ENCODE results near the gene GATD1. TPM values are rescaled to one million over a fixed set of nuclear protein-coding genes. Genes with fewer than 3 reads are reported as not detected.

GATD1 gene
- total RNA-seq, 2 donors from 2014 or later = 14.0 to 28.7 TPM

- ATAC-seq (no peak), DNase-seq (no peak)
- WGBS, 2 donors = 87 to 89% methylated on average over 5 to 20 of the region's 22 CpGs
- TF ChIP-seq, protein P1, sequence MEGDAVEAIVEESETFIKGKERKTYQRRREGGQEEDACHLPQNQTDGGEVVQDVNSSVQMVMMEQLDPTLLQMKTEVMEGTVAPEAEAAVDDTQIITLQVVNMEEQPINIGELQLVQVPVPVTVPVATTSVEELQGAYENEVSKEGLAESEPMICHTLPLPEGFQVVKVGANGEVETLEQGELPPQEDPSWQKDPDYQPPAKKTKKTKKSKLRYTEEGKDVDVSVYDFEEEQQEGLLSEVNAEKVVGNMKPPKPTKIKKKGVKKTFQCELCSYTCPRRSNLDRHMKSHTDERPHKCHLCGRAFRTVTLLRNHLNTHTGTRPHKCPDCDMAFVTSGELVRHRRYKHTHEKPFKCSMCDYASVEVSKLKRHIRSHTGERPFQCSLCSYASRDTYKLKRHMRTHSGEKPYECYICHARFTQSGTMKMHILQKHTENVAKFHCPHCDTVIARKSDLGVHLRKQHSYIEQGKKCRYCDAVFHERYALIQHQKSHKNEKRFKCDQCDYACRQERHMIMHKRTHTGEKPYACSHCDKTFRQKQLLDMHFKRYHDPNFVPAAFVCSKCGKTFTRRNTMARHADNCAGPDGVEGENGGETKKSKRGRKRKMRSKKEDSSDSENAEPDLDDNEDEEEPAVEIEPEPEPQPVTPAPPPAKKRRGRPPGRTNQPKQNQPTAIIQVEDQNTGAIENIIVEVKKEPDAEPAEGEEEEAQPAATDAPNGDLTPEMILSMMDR (IDR thresholded peaks at IDR 0.05) = no peak
- no peak for TF ChIP-seq POLR2A (IDR thresholded peaks at IDR 0.05)
- no peak overlapping the region for H3K4me3 ChIP-seq
- H3K27ac ChIP-seq = peak overlapping the region in 1 of 4 donors; percentile 56
- peaks cover 7% of the 10 kb centered on the region for H3K4me1 ChIP-seq
- no peaks in the 10 kb centered on the region for H3K9me3 ChIP-seq
- H3K27me3 ChIP-seq = no peaks in the 10 kb centered on the region
- intact Hi-C loops (cut with DNase I) = no loop called here
- peaks cover 0 to 27% of the 10 kb centered on the region in 2 donors for H3K36me3 ChIP-seq (replicated peaks in 1 of 2; ENCODE audit: insufficient read depth in 1 of 2, low read depth in 2 of 2)
Measured at GRCh38 chr11:763549-764321, 13.6 kb downstream of the GATD1 start.

DNA sequence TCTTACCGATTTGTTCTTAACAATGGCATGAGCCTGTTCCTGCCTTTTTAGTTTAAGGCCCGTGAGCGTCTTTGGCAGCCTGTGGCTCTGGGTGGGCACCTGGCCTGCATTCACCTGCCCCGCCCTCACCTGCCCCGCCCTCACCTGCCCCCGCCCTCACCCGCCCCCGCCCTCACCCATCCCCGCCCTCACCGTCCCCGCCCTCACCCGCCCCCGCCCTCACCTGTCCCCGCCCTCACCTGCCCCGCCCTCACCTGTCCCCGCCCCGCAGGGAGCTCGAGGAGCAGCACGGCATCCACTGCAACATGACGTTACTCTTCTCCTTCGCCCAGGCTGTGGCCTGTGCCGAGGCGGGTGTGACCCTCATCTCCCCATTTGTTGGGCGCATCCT lies 14.2 kb downstream of the GATD1 start:
- ATAC-seq (peak; percentile 70), DNase-seq (peak in 2 of 4 donors; percentile 52 to 64)
- Histone ChIP-seq H3K27ac (peak overlapping the region in 1 of 4 donors; percentile 56), H3K36me3 (replicated peaks in 1 of 2; ENCODE audit: insufficient read depth in 1 of 2, low read depth in 2 of 2) (peaks cover 0 to 27% of the 10 kb centered on the region in 2 donors), H3K9me3 (no peaks in the 10 kb centered on the region), H3K27me3 (no peaks in the 10 kb centered on the region), H3K4me3 (no peak overlapping the region), H3K4me1 (peaks cover 7% of the 10 kb centered on the region)
- WGBS, 2 donors = 53 to 63% methylated on average over 6 to 20 of the region's 24 CpGs
- TF ChIP-seq, protein P1 (IDR thresholded peaks at IDR 0.05) = no peak
- TF ChIP-seq POLR2A (IDR thresholded peaks at IDR 0.05) = no peak
- intact Hi-C loops (cut with DNase I) = no loop called here

GRCh38 chr11:762421-763072 lies 14.7 kb downstream of the GATD1 start:
- Histone ChIP-seq H3K4me1 (peaks cover 7% of the 10 kb centered on the region), H3K27me3 (no peaks in the 10 kb centered on the region), H3K27ac (peak overlapping the region in 1 of 4 donors; percentile 37), H3K36me3 (replicated peaks in 1 of 2; ENCODE audit: insufficient read depth in 1 of 2, low read depth in 2 of 2) (peaks cover 0 to 27% of the 10 kb centered on the region in 2 donors), H3K4me3 (no peak overlapping the region), H3K9me3 (no peaks in the 10 kb centered on the region)
- peak; percentile 46 for ATAC-seq
- TF ChIP-seq POLR2A (IDR thresholded peaks at IDR 0.05) = peak in 1 of 3 donors; percentile 11
- TF ChIP-seq, protein P1 (IDR thresholded peaks at IDR 0.05) = no peak
- WGBS, 2 donors = 44 to 52% methylated on average over 8 to 10 of the region's 10 CpGs
- peak in 2 of 4 donors; percentile 35 to 42 for DNase-seq
- intact Hi-C loops (cut with DNase I) = no loop called here

GRCh38 chr11:761526-762108 lies 15.7 kb downstream of the GATD1 start:
- Histone ChIP-seq H3K27ac (no peak overlapping the region), H3K4me1 (peaks cover 7% of the 10 kb centered on the region), H3K27me3 (no peaks in the 10 kb centered on the region), H3K36me3 (replicated peaks in 1 of 2; ENCODE audit: insufficient read depth in 1 of 2, low read depth in 2 of 2) (peaks cover 0 to 25% of the 10 kb centered on the region in 2 donors), H3K9me3 (no peaks in the 10 kb centered on the region), H3K4me3 (no peak overlapping the region)
- WGBS, 2 donors = 86 to 92% methylated on average over 8 of the region's 8 CpGs
- no peak for TF ChIP-seq POLR2A (IDR thresholded peaks at IDR 0.05)
- TF ChIP-seq, protein P1 (IDR thresholded peaks at IDR 0.05) = no peak
- ATAC-seq (no peak), DNase-seq (no peak)
- intact Hi-C loops (cut with DNase I) = no loop called here

Data from body of pancreas (tissue), 4 donors.